Liver (tissue), 3 donors: ENCODE results near the gene PPP1R11.

Experiments
- CTCF ChIP-seq: fragments of 150-350 bp; IDR thresholded peaks from 2 replicates; pipeline ENCODE4 v1.5.1; 2017; ENCODE audit warnings: improper control_type of control experiment, low read depth, low read length; ENCODE audit not compliant: missing input control
- EGR1 ChIP-seq, 2 donors: IDR thresholded peaks; 2 replicates each; pipeline ENCODE4 v1.6.1; 2016 to 2018; ENCODE audit warnings: antibody characterized with exemption in 2 of 2, low read depth in 2 of 2
- HNF4G ChIP-seq: IDR thresholded peaks from 2 replicates; pipeline ENCODE4 v1.6.1; 2016; ENCODE audit warnings: antibody characterized with exemption
- MAX ChIP-seq: IDR thresholded peaks from 2 replicates; pipeline ENCODE4 v1.6.1; 2016; ENCODE audit warnings: antibody characterized with exemption
- RAD21 ChIP-seq, 2 donors: IDR thresholded peaks; 2 replicates each; pipeline ENCODE4 v1.6.1; 2016; ENCODE audit warnings: antibody characterized with exemption in 2 of 2, mild to moderate bottlenecking in 2 of 2
- RXRA ChIP-seq, 2 donors: IDR thresholded peaks; 2 replicates each; pipeline ENCODE4 v1.6.1; 2017 to 2018; ENCODE audit warnings: antibody characterized with exemption in 2 of 2, mild to moderate bottlenecking in 1 of 2
- SP1 ChIP-seq: IDR thresholded peaks from 2 replicates; pipeline ENCODE4 v1.6.1; 2018; ENCODE audit warnings: antibody characterized with exemption, mild to moderate bottlenecking
- TAF1 ChIP-seq: conservative IDR thresholded peaks from 2 replicates; pipeline ENCODE4 v1.6.1; 2016; ENCODE audit warnings: antibody characterized with exemption, mild to moderate bottlenecking
- YY1 ChIP-seq: IDR thresholded peaks from 2 replicates; pipeline ENCODE4 v1.6.1; 2016; ENCODE audit warnings: antibody characterized with exemption, mild to moderate bottlenecking
- ZBTB33 ChIP-seq: IDR thresholded peaks from 2 replicates; pipeline ENCODE4 v1.6.1; 2016; ENCODE audit warnings: antibody characterized with exemption
- donor health status: healthy.
- donor health status: healthy.

GRCh38 chr6:30041821-30042220 is 25.2 kb upstream of the PPP1R11 start:
- TF ChIP-seq EGR1 (IDR thresholded peaks at IDR 0.05; ENCODE audit: low read depth in 2 of 2), result no peak
- TF ChIP-seq SP1, result no peak
- no peak for TF ChIP-seq HNF4G
- TF ChIP-seq TAF1, result no peak
- TF ChIP-seq RXRA (IDR thresholded peaks at IDR 0.05), result no peak
- no peak for TF ChIP-seq CTCF
- TF ChIP-seq RAD21 (IDR thresholded peaks at IDR 0.05), result no peak
- TF ChIP-seq YY1, result no peak
- TF ChIP-seq ZBTB33, result no peak
- no peak for TF ChIP-seq MAX
